GM21717 (cell line): Measurements from ENCODE around the gene NUP88.

ENCODE experiments used
- ATAC-seq: cut with Tn5 transposase; IDR thresholded peaks from one replicate; pipeline ENCODE4 v1.9.1; 2021; ENCODE audit warnings: mild to moderate bottlenecking, moderate library complexity; ENCODE audit not compliant: unreplicated experiment

NUP88 gene

GRCh38 chr17:5361426-5361825 is 58.0 kb downstream of the NUP88 start:
- no peak for ATAC-seq

- ATAC-seq, result no peak
Measured at GRCh38 chr17:5355421-5356129, 63.9 kb downstream of the NUP88 start.

- ATAC-seq, result no peak
Measured at GRCh38 chr17:5354886-5355415, 64.5 kb downstream of the NUP88 start.

GRCh38 chr17:5354310-5354709 is 65.2 kb downstream of the NUP88 start:
- no peak for ATAC-seq

- no peak for ATAC-seq
Measured at GRCh38 chr17:5352681-5353289, 66.7 kb downstream of the NUP88 start.

GRCh38 chr17:5344914-5345313 is 74.5 kb downstream of the NUP88 start:
- no peak for ATAC-seq
